Germinal center (tissue), 1 donor: Measurements from ENCODE around the gene BICC1.

Experiments used
- DNase-seq: peaks from one replicate; pipeline ENCODE4 v3.0.0; 2012; ENCODE audit warnings: mixed read lengths, low spot score

The BICC1 gene

DNA sequence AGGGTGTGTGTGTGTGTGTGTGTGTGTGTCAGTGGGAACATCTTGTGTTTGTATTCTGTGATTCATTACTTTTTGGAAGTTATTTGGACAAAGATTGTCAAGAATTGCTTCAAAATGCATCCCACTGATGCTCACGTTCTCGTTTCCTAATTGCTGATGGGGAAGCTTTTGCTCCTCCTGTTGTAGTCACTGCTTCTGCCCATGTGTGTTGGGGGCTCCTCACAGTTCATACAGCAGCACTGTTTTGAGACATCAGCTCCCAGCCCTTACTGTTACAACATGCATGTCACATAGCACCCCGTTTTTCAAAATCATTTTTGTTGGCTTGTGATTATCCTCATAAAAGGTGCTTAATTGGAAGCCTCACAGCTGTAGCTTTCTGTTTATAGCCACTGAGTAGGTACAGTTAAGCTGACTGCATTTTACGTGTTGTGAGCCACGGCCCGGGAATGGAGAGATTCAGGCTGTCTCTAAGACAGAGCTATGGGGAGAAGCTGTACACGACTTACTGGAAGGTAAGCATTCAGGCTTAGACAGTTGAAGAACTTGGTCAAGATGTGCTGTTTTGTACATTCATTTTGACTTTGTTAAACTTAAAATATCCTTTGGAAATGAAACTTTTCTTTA, 87.4 kb downstream of the BICC1 start:
- no peak for DNase-seq

DNA sequence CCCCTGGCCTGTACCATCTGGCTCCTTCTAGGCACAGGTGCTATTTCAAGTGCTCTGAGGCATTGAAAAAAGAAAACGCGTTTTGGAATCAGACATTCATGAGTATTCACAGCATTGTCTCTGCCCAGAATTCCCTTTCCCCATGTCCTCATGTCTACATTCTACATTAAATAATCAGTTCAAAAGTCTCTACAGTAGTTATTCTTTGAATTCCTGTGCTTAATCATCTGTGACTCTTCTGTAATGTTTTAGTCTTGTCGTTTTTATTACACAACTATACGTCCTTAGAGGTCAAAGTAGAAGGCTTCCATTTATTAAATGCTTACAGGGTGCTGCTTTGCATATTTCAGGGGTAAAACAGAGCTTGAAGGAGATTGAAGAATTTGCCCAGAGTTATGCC, 95.7 kb downstream of the BICC1 start:
- no peak for DNase-seq

- no peak for DNase-seq
These were observed 96.3 kb downstream of the BICC1 start for GRCh38 chr10:58608826-58609531.

DNA sequence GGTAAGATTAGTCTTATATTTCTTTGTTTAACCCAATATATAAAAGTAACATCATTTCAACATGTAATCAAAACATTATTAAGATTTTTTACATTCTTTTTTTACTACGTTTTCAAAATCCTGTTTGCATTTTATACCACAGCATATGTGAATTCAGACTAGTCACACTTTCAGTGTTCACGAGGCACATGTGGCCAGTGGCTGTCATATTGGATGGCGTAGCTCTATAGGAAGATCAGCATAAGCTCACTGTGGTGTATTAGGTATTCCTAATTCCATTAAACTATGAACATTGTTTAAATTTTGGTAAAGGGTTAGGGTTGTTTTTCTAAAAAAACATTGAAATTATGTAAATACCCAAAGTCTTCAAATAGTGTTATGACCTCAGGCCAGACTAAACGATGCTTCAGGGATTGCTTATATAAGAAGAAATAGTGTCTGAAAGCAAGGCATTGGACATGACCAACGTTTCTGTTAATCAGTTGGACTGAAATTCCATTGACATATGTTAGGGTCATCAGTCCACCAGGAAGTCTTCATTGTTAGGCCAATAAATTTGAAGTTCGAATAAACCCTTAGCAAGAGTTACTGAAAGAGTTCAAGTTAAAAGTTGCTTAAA, 97.0 kb downstream of the BICC1 start:
- no peak for DNase-seq

- no peak for DNase-seq
These were observed 102.7 kb downstream of the BICC1 start for GRCh38 chr10:58615237-58615935.

- DNase-seq, result no peak
These were observed 105.5 kb downstream of the BICC1 start for GRCh38 chr10:58618158-58618676.

DNA sequence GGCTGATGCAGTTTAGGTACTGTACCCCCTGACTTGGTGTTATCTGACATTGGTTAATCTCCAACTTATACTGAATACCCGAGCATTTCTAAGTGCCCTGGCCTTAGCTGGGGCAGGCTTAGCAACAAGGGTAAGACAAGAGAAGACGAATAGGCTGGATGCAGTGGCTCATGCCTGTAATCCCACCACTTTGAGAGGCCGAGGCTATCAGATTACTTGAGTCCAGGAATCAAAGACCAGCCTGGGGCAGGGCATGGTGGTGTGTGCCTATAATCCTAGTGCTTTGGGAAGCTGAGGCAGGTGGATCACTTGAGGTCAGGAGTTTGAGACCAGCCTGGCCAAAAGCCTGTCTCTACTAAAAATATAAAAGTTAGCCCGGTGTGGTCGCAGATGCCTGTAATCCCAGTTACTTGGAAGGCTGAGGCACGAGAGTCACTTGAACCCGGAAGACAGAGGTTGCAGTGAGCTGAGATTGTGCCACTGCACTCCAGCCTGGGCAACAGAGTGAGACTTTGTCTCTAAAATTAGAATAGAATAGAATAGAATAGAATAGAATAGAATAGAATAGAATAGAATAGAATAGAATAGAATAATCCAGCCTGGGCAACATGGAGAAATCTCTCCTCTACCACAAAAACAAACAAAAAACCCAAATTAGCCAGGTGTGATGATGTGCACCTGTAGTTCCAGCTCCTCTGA, 108.9 kb downstream of the BICC1 start:
- no peak for DNase-seq

DNA sequence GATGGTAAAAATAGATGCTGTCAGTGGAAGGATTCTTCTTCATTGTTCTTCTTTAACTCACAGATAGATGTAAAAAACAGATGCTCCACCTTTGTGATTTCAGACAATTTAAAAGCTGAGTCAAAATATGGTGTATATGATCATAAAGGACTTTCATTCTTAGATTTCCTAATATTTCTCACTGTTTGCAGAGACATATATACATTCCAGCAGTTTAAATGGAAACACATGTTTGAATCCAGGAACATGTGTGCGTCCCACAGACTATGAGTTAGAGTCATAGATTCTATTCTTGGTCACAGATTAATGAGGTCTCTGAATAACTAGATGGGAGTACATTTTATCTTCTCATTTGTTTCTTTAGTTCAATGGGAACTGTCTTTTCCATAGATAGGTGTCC, 109.6 kb downstream of the BICC1 start:
- no peak for DNase-seq

DNA sequence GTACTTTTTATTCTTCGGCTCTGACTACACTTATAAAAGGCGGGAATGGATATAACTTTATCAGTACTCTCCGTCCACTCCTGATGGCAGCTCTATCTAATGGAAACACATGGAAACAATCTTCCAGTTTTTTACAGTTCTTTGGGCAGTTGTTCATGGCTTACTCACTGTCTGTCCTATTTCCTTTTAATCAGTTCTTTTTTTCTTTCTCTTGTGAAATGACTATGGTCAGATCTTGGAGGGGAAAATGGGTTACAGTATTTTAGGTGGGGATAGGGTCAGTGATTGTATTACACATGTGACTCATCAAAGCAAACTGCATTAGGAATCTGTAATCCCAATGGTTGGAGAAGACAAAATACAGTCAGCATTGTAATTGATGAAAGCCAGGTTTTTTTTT, 112.4 kb downstream of the BICC1 start:
- no peak for DNase-seq

- no peak for DNase-seq
These were observed 114.7 kb downstream of the BICC1 start for GRCh38 chr10:58627392-58627791.

DNA sequence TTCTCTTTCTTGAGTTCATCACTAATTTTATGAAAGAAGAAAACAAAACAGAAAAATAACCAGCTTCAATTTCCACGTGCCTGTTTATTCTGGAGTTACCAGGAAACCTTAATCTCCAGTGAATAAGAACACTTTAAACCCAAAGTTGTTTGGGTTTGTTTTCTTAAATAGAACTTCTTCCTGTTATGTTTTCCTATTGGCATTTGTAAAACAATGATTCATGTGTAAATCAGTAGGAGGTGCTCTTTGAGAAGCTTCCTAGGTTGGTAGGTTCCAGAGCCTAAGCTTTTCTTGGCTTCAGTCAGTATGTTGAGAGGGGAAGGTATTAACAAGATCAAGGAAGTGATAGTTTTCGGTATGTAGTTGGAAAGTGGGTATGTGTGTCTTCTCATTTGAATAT, 119.0 kb downstream of the BICC1 start:
- DNase-seq, result no peak

GRCh38 chr10:58632216-58632615, 119.5 kb downstream of the BICC1 start:
- no peak for DNase-seq

DNA sequence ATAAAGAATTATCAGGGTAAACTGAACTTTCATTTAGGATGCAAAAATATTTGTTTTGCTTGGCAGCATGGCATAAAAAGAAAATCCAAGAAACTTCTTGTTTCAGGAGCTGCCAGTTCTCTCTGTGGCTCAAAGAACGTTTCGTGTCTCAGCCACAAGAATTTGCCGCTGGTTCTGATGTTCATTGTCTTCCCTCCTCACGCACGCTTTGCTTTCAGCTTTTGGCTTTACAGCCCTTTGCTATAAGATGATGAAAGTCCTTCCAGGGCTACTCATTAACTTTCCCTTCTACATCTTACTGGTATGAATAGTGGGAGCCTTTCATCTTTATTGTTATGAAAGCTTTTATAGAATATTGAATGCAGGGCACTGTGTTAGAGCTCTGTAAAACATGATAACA, 124.7 kb downstream of the BICC1 start:
- DNase-seq, result no peak

- no peak for DNase-seq
These were observed 125.7 kb downstream of the BICC1 start for GRCh38 chr10:58638388-58638787.

GRCh38 chr10:58641095-58641531, 128.4 kb downstream of the BICC1 start:
- no peak for DNase-seq

- DNase-seq, result no peak
These were observed 129.0 kb downstream of the BICC1 start for GRCh38 chr10:58641708-58642107.

- DNase-seq, result no peak
These were observed 129.6 kb downstream of the BICC1 start for GRCh38 chr10:58642283-58642682.

GRCh38 chr10:58642916-58643428, 130.3 kb downstream of the BICC1 start:
- DNase-seq, result no peak

DNA sequence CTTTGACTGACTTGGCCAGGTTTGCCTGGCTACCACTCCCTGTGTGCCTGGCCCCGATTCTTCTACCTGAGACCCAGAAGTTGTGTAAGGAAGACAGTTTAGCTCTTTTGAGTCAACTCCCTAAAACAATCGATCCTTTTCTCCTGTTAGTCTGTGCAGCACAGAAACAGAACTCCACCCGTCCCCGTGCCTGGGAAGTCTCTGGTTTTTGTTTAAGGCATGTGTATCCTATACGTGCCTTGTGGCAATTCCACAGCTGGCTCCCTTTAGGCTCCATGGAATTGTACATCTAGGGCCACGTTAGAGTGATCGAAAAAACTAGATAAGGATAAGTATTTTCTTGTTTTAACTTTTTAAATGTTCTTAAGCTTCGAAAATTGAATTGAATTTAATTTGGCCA, 131.6 kb downstream of the BICC1 start:
- no peak for DNase-seq

GRCh38 chr10:58645416-58646146, 132.9 kb downstream of the BICC1 start:
- DNase-seq, result no peak
